C1 segment of cervical spinal cord (tissue), 14 donors: ENCODE results near the gene PKNOX2.
A peak's percentile ranks its signal among the peaks of the same experiment; 100 is the strongest.

Experiments
- DNase-seq, 14 donors: peaks; one replicate each; lab custom pipeline; 2025; lab: John Stamatoyannopoulos, UW

PKNOX2 gene

GRCh38 chr11:125335106-125335505 is 170.6 kb downstream of the PKNOX2 start:
- no peak for DNase-seq

- no peak for DNase-seq
Measured at GRCh38 chr11:125337836-125338834, 173.6 kb downstream of the PKNOX2 start.

- DNase-seq, result no peak
Measured at GRCh38 chr11:125338886-125339811, 174.6 kb downstream of the PKNOX2 start.

GRCh38 chr11:125341676-125342075 is 177.1 kb downstream of the PKNOX2 start:
- no peak for DNase-seq

- DNase-seq, result no peak
Measured at GRCh38 chr11:125342281-125342930, 177.9 kb downstream of the PKNOX2 start.

GRCh38 chr11:125343086-125343717 is 178.7 kb downstream of the PKNOX2 start:
- no peak for DNase-seq

- no peak for DNase-seq
Measured at GRCh38 chr11:125343718-125344131, 179.2 kb downstream of the PKNOX2 start.

- DNase-seq, result no peak
Measured at GRCh38 chr11:125344846-125345420, 180.4 kb downstream of the PKNOX2 start.

- DNase-seq, result peak in 11 of 14 donors; percentile 9 to 87 (median 55)
Measured at GRCh38 chr11:125345421-125346178, 181.0 kb downstream of the PKNOX2 start.

GRCh38 chr11:125346179-125346530 is 181.6 kb downstream of the PKNOX2 start:
- peak in 1 of 14 donors; percentile 45 for DNase-seq

GRCh38 chr11:125346565-125347260 is 182.2 kb downstream of the PKNOX2 start:
- peak in 1 of 14 donors; percentile 30 for DNase-seq

GRCh38 chr11:125347261-125347585 is 182.7 kb downstream of the PKNOX2 start:
- no peak for DNase-seq

- DNase-seq, result no peak
Measured at GRCh38 chr11:125348141-125348651, 183.6 kb downstream of the PKNOX2 start.

- peak in 9 of 14 donors; percentile 17 to 54 (median 34) for DNase-seq
Measured at GRCh38 chr11:125348674-125349309, 184.2 kb downstream of the PKNOX2 start.

GRCh38 chr11:125350206-125351032 is 185.9 kb downstream of the PKNOX2 start:
- no peak for DNase-seq

GRCh38 chr11:125351033-125351867 is 186.7 kb downstream of the PKNOX2 start:
- DNase-seq, result no peak

- DNase-seq, result no peak
Measured at GRCh38 chr11:125351868-125352250, 187.3 kb downstream of the PKNOX2 start.
